ENCODE results near the gene EIF4E1B.

Gene EIF4E1B

DNA sequence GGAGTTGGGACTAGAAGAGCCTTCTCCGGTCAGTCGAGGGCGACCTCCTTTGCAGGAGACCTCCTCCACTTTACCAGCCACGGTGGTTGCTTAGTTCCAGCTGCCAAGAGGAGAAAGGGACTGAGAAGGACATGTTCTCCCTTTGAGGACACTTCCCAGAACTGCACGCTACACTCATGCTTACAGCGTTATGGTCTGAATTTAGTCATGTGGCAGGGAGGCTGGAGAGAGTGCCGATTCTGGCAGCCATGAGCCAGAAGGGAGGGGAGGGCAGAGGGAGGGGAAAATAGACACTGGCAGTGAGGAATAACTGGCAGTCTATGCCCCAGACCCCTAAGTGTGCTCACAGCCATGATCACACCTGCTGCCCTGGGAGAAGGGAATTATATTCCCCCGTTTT, 64.6 kb downstream of the EIF4E1B start:
- H3K4me3 Mint-ChIP-seq: no peak overlapping the region
- H3K36me3 Mint-ChIP-seq: no peaks in the 10 kb centered on the region
- H3K27me3 Mint-ChIP-seq: peaks cover 93% of the 10 kb centered on the region
- H3K27ac Mint-ChIP-seq: no peak overlapping the region
- no peak for DNase-seq
- no peaks in the 10 kb centered on the region for H3K4me1 Mint-ChIP-seq
- CTCF ChIA-PET: interaction anchor here (0.5 to 1.0 kb wide), 2 partner anchors 35 to 472 kb away, joined by 3 to 4 read pairs; no protein-coding TSS in a partner anchor
- no peaks in the 10 kb centered on the region for H3K9me3 Mint-ChIP-seq
